ENCODE results near the gene MRPL14.

DNA sequence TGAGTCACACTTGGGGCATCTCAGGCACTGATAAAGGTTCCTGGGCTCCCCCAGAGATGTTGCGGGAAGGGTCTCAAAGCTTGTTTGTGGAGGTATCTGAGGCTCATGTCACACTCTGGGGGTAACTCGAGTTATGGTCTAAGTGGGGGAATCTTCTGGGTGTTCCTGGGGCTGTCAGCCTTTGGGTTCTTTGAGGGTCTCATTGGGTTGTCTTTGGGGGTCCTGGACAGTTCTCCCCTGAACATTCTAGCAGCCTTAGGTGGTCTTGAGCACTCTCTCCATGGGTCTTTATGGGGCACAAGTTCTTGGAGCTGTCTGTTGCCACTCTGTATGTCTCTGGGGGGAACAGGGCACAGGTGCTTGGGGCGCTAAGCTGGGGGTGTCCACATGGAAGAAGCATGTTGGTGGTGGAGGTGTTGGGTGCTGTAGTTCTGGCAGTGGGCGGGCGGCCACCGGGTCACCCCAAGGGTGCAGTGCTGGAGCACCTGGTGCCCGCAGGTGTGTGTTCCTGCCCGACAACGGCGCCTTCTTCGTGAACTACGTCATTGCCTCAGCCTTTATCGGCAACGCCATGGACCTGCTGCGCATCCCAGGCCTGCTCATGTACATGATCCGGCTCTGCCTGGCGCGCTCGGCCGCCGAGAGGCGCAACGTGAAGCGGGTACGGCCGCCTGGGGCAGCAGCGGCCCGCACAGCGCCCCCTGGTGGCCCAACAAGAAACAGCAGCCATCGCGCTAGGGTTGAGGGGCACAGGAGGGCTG lies 24.3 kb upstream of the MRPL14 start:
- no peak for TF ChIP-seq ATF3 (IDR thresholded peaks at IDR 0.05; ENCODE audit: borderline replicate concordance, extremely low read depth, low read depth, low read length)
- TF ChIP-seq RFX5 (IDR thresholded peaks at IDR 0.05; ENCODE audit: low read depth, low read length) = no peak

Measured in GM12878 (cell line).